ENCODE data around the gene TTPAL. TPM values are rescaled to one million over a fixed set of nuclear protein-coding genes. Genes with fewer than 3 reads are reported as not detected.

The TTPAL gene
- total RNA-seq, 4 donors from 2014 or later: 7.9 to 13.0 (median 11.6) TPM

GRCh38 chr20:44532981-44533331, 57.3 kb downstream of the TTPAL start:
- H3K4me3 ChIP-seq: peak overlapping the region in 3 of 4 donors; percentile 57 to 88 (median 85)
- intact Hi-C loops (cut with DNase I): loop anchor here (10.0 kb wide), 1 partner anchor 82 kb away; no protein-coding TSS in a partner anchor
- WGBS, 2 donors: 60 to 72% methylated on average over 2 of the region's 2 CpGs

GRCh38 chr20:44533928-44534327, 58.3 kb downstream of the TTPAL start:
- WGBS, 2 donors: 78 to 79% methylated on average over 4 of the region's 4 CpGs
- H3K27ac ChIP-seq: peak overlapping the region in 1 of 4 donors; percentile 86
- intact Hi-C loops (cut with DNase I): loop anchor here (10.0 kb wide), 1 partner anchor 81 kb away; no protein-coding TSS in a partner anchor
- TF ChIP-seq POLR2A (IDR thresholded peaks at IDR 0.05): no peak
- no peak for TF ChIP-seq CTCF (IDR thresholded peaks at IDR 0.05)
- no peak for DNase-seq
- H3K9me3 ChIP-seq: no peaks in the 10 kb centered on the region
- H3K4me1 ChIP-seq: peaks cover 0 to 35% (median 8%) of the 10 kb centered on the region in 3 donors
- no peak overlapping the region for H3K4me3 ChIP-seq
- no peaks in the 10 kb centered on the region for H3K27me3 ChIP-seq
- no peaks in the 10 kb centered on the region for H3K36me3 ChIP-seq

More at GRCh38 chr20:44532981-44533331, 57.3 kb downstream of the TTPAL start:
- Histone ChIP-seq H3K36me3 (no peaks in the 10 kb centered on the region), H3K9me3 (no peaks in the 10 kb centered on the region), H3K27me3 (no peaks in the 10 kb centered on the region), H3K4me1 (peaks cover 0 to 33% (median 8%) of the 10 kb centered on the region in 3 donors), H3K27ac (peak overlapping the region in 3 of 4 donors; percentile 77 to 86 (median 83))
- no peak for DNase-seq
- no peak for TF ChIP-seq CTCF (IDR thresholded peaks at IDR 0.05)
- no peak for TF ChIP-seq POLR2A (IDR thresholded peaks at IDR 0.05)

- intact Hi-C loops (cut with DNase I): loop anchor here (10.0 kb wide), 1 partner anchor 79 kb away; no protein-coding TSS in a partner anchor
Measured at GRCh38 chr20:44536175-44536574, 60.5 kb downstream of the TTPAL start.

GRCh38 chr20:44537993-44538392, 62.3 kb downstream of the TTPAL start:
- no peak for TF ChIP-seq POLR2A (IDR thresholded peaks at IDR 0.05)
- TF ChIP-seq CTCF (IDR thresholded peaks at IDR 0.05): peak in 2 of 6 experiments; percentile 14 to 19
- DNase-seq: no peak
- no peaks in the 10 kb centered on the region for H3K36me3 ChIP-seq
- intact Hi-C loops (cut with DNase I): loop anchor here (10.0 kb wide), 1 partner anchor 77 kb away; no protein-coding TSS in a partner anchor
- peaks cover 0 to 42% (median 3%) of the 10 kb centered on the region in 3 donors for H3K4me1 ChIP-seq
- no peak overlapping the region for H3K4me3 ChIP-seq
- 71 to 84% methylated on average over 1 of the region's 1 CpG for WGBS, 2 donors
- H3K27ac ChIP-seq: peak overlapping the region in 2 of 4 donors; percentile 33 to 39
- H3K9me3 ChIP-seq: no peaks in the 10 kb centered on the region
- no peaks in the 10 kb centered on the region for H3K27me3 ChIP-seq

More at GRCh38 chr20:44536175-44536574, 60.5 kb downstream of the TTPAL start:
- DNase-seq: no peak
- no peaks in the 10 kb centered on the region for H3K36me3 ChIP-seq
- peak overlapping the region in 3 of 4 donors; percentile 16 to 56 (median 49) for H3K27ac ChIP-seq
- H3K9me3 ChIP-seq: no peaks in the 10 kb centered on the region
- no peak overlapping the region for H3K4me3 ChIP-seq
- no peaks in the 10 kb centered on the region for H3K27me3 ChIP-seq
- H3K4me1 ChIP-seq: peaks cover 0 to 42% (median 6%) of the 10 kb centered on the region in 3 donors
- WGBS, 2 donors: 69 to 80% methylated on average over 3 of the region's 3 CpGs
- TF ChIP-seq POLR2A (IDR thresholded peaks at IDR 0.05) (no peak), CTCF (IDR thresholded peaks at IDR 0.05) (no peak)

GRCh38 chr20:44540834-44541233, 65.2 kb downstream of the TTPAL start:
- H3K27ac ChIP-seq: peak overlapping the region in 3 of 4 donors; percentile 14 to 55 (median 30)
- H3K27me3 ChIP-seq: no peaks in the 10 kb centered on the region
- no peaks in the 10 kb centered on the region for H3K9me3 ChIP-seq
- H3K4me1 ChIP-seq: peaks cover 0 to 45% (median 6%) of the 10 kb centered on the region in 3 donors
- intact Hi-C loops (cut with DNase I): no loop called here
- no peak overlapping the region for H3K4me3 ChIP-seq
- no peak for TF ChIP-seq CTCF (IDR thresholded peaks at IDR 0.05)
- TF ChIP-seq POLR2A (IDR thresholded peaks at IDR 0.05): no peak
- no peaks in the 10 kb centered on the region for H3K36me3 ChIP-seq
- 55 to 63% methylated on average over 4 to 5 of the region's 6 CpGs for WGBS, 2 donors
- DNase-seq: no peak

Data from esophagus squamous epithelium (tissue), 5 donors.